Small intestine (tissue), 7 donors: ENCODE results near the gene PIRT. TPM values are rescaled to one million over a fixed set of nuclear protein-coding genes. Genes with fewer than 3 reads are reported as not detected.

Source experiments
- DNase-seq, 2 donors: peaks; one replicate each; pipeline versions ENCODE4 v3.0.0 to v3.0.0-alpha.2; 2013
- FAIRE-seq: peaks from 2 replicates; lab custom pipeline; 2012; peaks lifted over from hg19 to GRCh38; lab: Jason Lieb, UNC
- H3K27ac ChIP-seq, 3 donors: one replicate each; pipeline ENCODE4 v1.5.1; 2013; ENCODE audit warnings: low read length in 2 of 3, mild to moderate bottlenecking in 2 of 3, control low read depth in 1 of 3, inconsistent platforms in 1 of 3, low read depth in 1 of 3, moderate library complexity in 1 of 3
- H3K27me3 ChIP-seq, 3 donors: one replicate each; pipeline ENCODE4 v1.6.1; 2013; ENCODE audit warnings: low read length in 3 of 3, inconsistent platforms in 1 of 3; ENCODE audit not compliant: control insufficient read depth in 3 of 3, insufficient read depth in 3 of 3
- H3K36me3 ChIP-seq, 3 donors: one replicate each; pipeline ENCODE4 v1.6.1; 2013; ENCODE audit warnings: low read length in 3 of 3, inconsistent platforms in 1 of 3, low read depth in 1 of 3, mild to moderate bottlenecking in 1 of 3, moderate library complexity in 1 of 3; ENCODE audit not compliant: control insufficient read depth in 3 of 3, insufficient read depth in 2 of 3
- H3K4me1 ChIP-seq, 3 donors: one replicate each; pipeline ENCODE4 v1.6.1; 2013; ENCODE audit warnings: low read length in 2 of 3, inconsistent platforms in 1 of 3, low read depth in 1 of 3, mild to moderate bottlenecking in 1 of 3, moderate library complexity in 1 of 3; ENCODE audit not compliant: control insufficient read depth in 3 of 3, insufficient read depth in 2 of 3
- H3K4me3 ChIP-seq, 3 donors: one replicate each; pipeline ENCODE4 v1.5.1; 2013; ENCODE audit warnings: low read length in 3 of 3, control low read depth in 1 of 3, inconsistent platforms in 1 of 3, low read depth in 1 of 3, mild to moderate bottlenecking in 1 of 3, moderate library complexity in 1 of 3
- H3K9me3 ChIP-seq, 2 donors: one replicate each; pipeline ENCODE4 v1.6.1; 2013; ENCODE audit warnings: low read depth in 1 of 2, low read length in 1 of 2; ENCODE audit not compliant: control insufficient read depth in 2 of 2, insufficient read depth in 1 of 2
- WGBS, 3 donors: extraction: QIAGEN DNeasy Blood & Tissue Kit; methylation state at CpG; one replicate each; pipeline ENCODE4 v1.1.7; 2013; 5-methylcytosine and 5-hydroxymethylcytosine counted together
- polyA plus RNA-seq, 4 donors: library from polyadenylated mRNA; stranded (reverse) in 3 of 4; unstranded in 1 of 4; fragments of 200-250 nt in 3 of 4; fragments of 120-200 nt in 1 of 4; gene quantifications; one replicate each; pipeline versions ENCODE4 v1.2.1 to v1.2.3, GENCODE V29; 2013
- donor health status: healthy with polysubstance abuse.
- donor health status: control.
- donor health status: control.
- donor health status: Bipolar disorder and iron deficiency.
- donor health status: healthy.

PIRT gene
- polyA plus RNA-seq, 4 donors: 1.2 to 10.8 TPM; not detected in 2

DNA sequence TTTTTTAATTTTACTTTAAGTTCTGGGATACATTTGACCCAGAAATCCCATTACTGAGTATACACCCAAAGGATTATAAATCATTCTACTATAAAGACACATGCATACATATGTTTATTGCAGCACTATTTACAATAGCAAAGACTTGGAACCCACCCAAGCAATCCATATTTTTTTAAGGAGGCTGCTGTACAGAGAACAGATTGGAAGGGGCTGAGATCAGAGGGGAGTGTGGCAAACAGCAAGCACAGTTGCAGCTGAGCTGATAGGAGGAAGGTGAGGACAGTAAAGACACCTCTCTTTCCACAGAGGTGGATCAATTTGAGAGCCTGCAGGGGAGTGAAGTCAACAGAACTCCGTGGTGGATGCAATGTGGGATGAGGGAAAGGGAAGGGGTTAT is 23.8 kb downstream of the PIRT start:
- H3K27me3 ChIP-seq: no peaks in the 10 kb centered on the region
- 0 to 30% (median 23%) methylated on average over 1 of the region's 1 CpG for WGBS, 3 donors
- no peaks in the 10 kb centered on the region for H3K9me3 ChIP-seq
- no peak overlapping the region for H3K27ac ChIP-seq
- peaks cover 0 to 8% (median 6%) of the 10 kb centered on the region in 3 donors for H3K4me1 ChIP-seq
- DNase-seq (peak; percentile 57 to 58), FAIRE-seq (no peak)
- H3K36me3 ChIP-seq: no peaks in the 10 kb centered on the region
- H3K4me3 ChIP-seq: no peak overlapping the region

DNA sequence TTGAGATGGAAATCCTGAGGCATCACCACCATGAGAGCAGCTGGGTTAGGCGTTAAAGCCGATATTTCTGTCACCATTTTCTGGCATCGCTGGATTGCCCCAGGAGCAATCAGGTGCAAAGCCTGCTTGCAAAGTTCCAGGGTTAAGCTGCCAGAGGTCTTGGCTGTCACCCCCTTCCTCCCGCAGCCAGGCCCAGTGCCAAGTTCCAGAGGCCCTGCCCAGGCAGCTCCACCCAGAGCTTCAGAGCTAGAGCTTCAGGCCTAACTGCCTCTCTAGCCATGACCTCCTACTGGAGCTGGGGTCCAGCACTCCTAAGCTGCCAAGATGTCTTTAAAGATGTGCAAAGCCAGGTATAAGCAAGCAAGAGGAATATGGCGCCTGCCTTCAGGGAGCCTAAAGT is 25.2 kb downstream of the PIRT start:
- peaks cover 0 to 8% (median 6%) of the 10 kb centered on the region in 3 donors for H3K4me1 ChIP-seq
- DNase-seq (peak in 1 of 2 donors; percentile 76), FAIRE-seq (no peak)
- H3K27ac ChIP-seq: no peak overlapping the region
- H3K9me3 ChIP-seq: no peaks in the 10 kb centered on the region
- H3K4me3 ChIP-seq: no peak overlapping the region
- H3K27me3 ChIP-seq: no peaks in the 10 kb centered on the region
- WGBS, 3 donors: 29 to 58% (median 38%) methylated on average over 5 of the region's 5 CpGs
- H3K36me3 ChIP-seq: peaks cover 0 to 1% (median 0%) of the 10 kb centered on the region in 3 donors

DNA sequence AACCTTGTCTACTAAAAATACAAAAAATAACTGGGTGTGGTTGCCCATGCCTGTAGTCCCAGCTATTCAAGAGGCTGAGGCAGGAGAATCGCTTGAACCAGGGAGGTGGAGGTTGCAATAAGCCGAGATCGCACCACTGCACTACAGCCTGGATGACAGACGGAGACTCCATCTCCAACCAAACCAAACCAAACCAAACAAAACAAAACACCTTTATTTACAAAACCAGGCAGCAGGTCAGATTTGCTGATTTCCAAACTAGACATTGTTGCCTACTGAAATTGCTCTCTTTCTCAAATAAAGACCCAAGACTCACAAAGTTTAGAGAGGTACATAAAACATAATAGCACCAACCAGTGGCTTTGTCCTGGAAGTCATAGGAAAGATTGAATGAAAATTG is 28.3 kb downstream of the PIRT start:
- DNase-seq: no peak
- Histone ChIP-seq H3K36me3 (peaks cover 0 to 4% (median 0%) of the 10 kb centered on the region in 3 donors), H3K4me3 (no peak overlapping the region), H3K4me1 (peaks cover 0 to 6% (median 2%) of the 10 kb centered on the region in 3 donors), H3K9me3 (no peaks in the 10 kb centered on the region), H3K27ac (no peak overlapping the region), H3K27me3 (no peaks in the 10 kb centered on the region)
- FAIRE-seq: no peak
- WGBS, 3 donors: 95 to 97% (median 96%) methylated on average over 4 of the region's 4 CpGs

DNA sequence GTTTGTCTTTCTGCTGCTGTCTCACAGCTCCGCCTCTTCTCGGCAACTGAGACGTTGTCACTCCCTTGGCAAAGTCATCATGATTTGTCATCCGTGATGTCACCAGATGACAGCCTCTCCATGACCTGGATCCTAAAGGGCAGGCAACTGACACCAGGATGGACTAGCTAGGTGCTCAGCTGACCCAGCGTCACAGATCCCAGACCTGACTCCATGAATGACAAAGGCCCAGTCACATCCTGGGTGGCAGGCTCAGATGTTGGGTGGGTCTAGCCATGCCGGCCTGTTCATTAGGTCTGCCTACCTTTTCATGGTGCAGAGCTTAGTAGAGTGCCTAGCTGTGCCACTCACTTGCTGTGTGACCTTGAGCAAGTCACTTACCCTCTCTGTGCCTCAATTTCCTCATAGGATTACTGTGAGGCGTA is 30.2 kb downstream of the PIRT start:
- no peak for FAIRE-seq
- no peak for DNase-seq
- Histone ChIP-seq H3K36me3 (peaks cover 0 to 4% (median 0%) of the 10 kb centered on the region in 3 donors), H3K27ac (no peak overlapping the region), H3K9me3 (no peaks in the 10 kb centered on the region), H3K27me3 (no peaks in the 10 kb centered on the region), H3K4me1 (peaks cover 0 to 19% (median 0%) of the 10 kb centered on the region in 3 donors), H3K4me3 (no peak overlapping the region)
- WGBS, 3 donors: 74 to 80% (median 79%) methylated on average over 7 of the region's 7 CpGs

DNA sequence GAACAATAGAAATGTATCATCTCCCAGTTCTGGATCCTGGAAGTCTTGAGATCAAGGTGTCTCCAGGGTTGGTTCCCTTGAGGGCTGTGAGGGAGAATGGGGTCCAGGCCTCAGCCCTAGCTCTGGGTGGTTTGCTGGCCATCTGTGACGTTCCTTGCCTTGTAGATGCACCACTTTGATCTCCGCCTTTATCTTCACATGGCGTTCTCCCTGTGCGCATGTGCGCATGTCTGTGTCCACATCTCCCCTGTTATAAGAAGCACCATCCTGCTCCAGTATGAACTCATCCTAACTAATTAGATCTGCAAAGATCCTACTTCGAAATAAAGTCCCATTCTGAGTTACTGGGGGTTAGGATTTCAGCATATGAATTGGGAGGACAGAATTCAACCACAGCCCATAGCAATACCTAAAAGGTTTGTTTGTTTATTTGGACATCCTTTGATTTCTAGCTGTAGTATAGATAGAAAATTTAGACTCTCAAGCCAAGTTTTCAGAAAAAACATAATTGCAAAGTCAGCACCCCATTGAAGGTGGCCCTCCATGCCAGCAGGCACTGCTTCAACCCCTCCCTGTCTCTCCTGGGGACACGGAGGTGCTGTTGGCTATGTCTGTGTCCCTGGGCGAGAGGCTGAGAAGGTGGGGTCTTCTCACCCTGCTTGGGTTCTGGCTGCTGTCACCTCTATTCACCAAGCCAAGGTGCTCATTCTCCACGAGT is 31.2 kb downstream of the PIRT start:
- Histone ChIP-seq H3K9me3 (no peaks in the 10 kb centered on the region), H3K27ac (no peak overlapping the region), H3K4me1 (peaks cover 0 to 26% (median 0%) of the 10 kb centered on the region in 3 donors), H3K36me3 (peaks cover 0 to 4% (median 0%) of the 10 kb centered on the region in 3 donors), H3K27me3 (no peaks in the 10 kb centered on the region), H3K4me3 (no peak overlapping the region)
- FAIRE-seq (no peak), DNase-seq (no peak)
- 77 to 84% (median 77%) methylated on average over 9 of the region's 9 CpGs for WGBS, 3 donors

DNA sequence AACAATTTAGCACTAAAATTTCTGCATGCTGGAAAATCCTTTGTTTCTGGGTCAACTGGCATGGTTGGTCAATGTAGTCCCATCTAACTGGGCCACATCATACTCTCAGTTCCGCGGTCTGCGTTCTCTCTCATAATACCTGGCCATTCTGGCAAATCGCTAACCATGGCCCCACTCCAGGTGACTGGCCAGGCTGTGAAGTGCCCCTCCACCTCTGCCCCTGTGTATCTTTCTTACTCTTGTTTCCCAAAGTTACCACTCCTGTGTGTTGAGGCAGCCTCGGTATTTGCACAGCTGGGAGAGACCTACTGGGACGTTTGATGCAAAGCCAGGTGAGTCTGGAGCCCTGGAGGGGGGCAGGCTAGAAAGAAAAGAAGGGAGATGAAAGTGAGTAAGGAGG is 32.0 kb downstream of the PIRT start:
- Histone ChIP-seq H3K27ac (no peak overlapping the region), H3K27me3 (no peaks in the 10 kb centered on the region), H3K4me1 (peaks cover 0 to 31% (median 0%) of the 10 kb centered on the region in 3 donors), H3K9me3 (no peaks in the 10 kb centered on the region), H3K36me3 (peaks cover 0 to 4% (median 0%) of the 10 kb centered on the region in 3 donors), H3K4me3 (no peak overlapping the region)
- no peak for DNase-seq
- no peak for FAIRE-seq
- WGBS, 3 donors: 68 to 82% (median 77%) methylated on average over 6 of the region's 6 CpGs

DNA sequence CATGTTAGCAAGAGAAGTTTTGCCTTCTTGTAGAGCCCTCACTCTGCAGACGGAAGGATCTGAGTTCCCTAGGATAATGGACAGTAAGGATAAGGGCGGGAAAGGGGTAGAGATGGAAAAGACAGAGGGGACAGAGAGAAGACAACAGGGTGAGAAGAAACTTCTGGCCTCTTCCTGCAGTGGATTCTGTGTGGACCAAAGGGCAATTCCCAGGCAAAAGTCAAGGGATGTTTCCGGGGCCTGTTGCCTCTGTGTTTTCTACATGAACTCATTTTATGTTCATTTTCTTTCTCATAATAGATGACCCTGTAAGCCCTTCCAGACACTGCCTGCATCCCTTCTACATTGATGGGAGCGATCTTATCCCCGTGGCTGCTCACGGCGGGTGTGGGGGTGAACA is 33.3 kb downstream of the PIRT start:
- Histone ChIP-seq H3K9me3 (no peaks in the 10 kb centered on the region), H3K27ac (peak overlapping the region in 2 of 3 donors; percentile 96 to 97), H3K4me1 (peaks cover 0 to 42% (median 0%) of the 10 kb centered on the region in 3 donors), H3K4me3 (peak overlapping the region in 1 of 3 donors; percentile 54), H3K36me3 (peaks cover 0 to 4% (median 0%) of the 10 kb centered on the region in 3 donors), H3K27me3 (no peaks in the 10 kb centered on the region)
- 22 to 69% (median 41%) methylated on average over 7 of the region's 7 CpGs for WGBS, 3 donors
- peak in 1 of 2 donors; percentile 60 for DNase-seq
- FAIRE-seq: no peak

DNA sequence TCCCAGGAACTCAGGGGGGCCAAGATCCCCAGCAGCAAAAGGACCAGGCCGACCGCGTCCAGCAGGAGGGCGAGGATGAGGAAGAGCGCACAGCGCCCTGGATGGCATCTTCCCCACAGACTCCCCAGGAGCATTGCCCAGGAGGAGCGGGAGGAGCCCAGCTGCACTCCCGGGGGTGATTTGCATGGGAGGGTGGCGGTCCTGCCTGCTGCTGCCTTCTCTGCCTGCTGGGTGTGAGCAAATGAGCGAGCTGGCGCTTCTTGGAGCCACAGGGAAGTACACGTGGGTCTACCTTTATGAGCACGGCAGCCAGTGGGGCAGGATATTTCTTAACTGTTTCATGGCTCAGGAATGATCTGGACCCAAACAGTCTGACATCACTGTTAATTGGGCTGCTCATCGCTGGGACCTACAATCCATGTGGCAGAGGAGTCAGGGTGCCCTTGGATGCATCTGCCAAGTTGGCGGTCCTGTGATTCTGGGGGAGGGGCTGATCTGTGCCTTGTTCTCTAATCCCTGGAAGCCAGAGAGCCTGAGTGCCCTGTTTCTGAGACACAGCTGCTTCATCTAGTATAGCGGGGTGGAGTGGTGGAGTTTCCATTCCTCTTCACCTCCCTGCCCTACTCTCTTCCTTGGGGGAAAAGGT is 33.9 kb downstream of the PIRT start, which contains the start of gene TMEM238L:
TSS of gene TMEM238L (minus strand) at position 270 of the 646 bp plus-strand sequence. CDS start at position 134, 136 bp downstream.
- Histone ChIP-seq H3K27me3 (no peaks in the 10 kb centered on the region), H3K4me1 (peaks cover 0 to 47% (median 0%) of the 10 kb centered on the region in 3 donors), H3K4me3 (peak within 1 kb of the TSS; percentile 12 to 54 (median 49)), H3K27ac (peak within 1 kb of the TSS; percentile 56 to 97 (median 96)), H3K9me3 (no peaks in the 10 kb centered on the region), H3K36me3 (peaks cover 0 to 4% (median 0%) of the 10 kb centered on the region in 3 donors)
- 12 to 53% (median 34%) methylated on average over 16 of the region's 16 CpGs for WGBS, 3 donors
- FAIRE-seq (no peak), DNase-seq (peak; percentile 47 to 88)
